ENCODE data around the gene HSPB1.
"Not testable (repeated sequence)": the region's sequence is repeated elsewhere in the genome, so short reads cannot be mapped to it uniquely, and the experiment has no call there.

HSPB1 gene

DNA sequence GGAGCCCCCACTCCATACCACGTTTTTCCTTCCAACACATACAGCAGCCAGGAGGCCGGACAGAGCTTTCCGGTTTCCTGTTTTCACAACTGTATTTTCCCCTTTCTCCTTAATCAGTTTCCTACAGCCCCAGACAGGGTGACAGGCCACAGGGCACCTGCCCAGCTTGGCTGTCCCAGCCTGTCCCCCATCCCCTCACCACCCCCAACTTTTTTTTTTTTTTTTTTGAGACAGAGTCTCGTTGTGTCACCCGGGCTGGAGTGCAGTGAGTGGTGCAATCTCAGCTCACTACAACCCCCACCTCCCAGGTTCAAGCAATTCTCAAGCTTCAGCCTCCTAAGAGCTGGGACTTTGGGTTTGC lies 10.3 kb upstream of the HSPB1 start:
- TF ChIP-seq, protein P1, sequence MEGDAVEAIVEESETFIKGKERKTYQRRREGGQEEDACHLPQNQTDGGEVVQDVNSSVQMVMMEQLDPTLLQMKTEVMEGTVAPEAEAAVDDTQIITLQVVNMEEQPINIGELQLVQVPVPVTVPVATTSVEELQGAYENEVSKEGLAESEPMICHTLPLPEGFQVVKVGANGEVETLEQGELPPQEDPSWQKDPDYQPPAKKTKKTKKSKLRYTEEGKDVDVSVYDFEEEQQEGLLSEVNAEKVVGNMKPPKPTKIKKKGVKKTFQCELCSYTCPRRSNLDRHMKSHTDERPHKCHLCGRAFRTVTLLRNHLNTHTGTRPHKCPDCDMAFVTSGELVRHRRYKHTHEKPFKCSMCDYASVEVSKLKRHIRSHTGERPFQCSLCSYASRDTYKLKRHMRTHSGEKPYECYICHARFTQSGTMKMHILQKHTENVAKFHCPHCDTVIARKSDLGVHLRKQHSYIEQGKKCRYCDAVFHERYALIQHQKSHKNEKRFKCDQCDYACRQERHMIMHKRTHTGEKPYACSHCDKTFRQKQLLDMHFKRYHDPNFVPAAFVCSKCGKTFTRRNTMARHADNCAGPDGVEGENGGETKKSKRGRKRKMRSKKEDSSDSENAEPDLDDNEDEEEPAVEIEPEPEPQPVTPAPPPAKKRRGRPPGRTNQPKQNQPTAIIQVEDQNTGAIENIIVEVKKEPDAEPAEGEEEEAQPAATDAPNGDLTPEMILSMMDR (IDR thresholded peaks at IDR 0.05; ENCODE audit: extremely low read depth, missing control alignments): no peak
- DNase-seq (ENCODE audit: low spot score): no peak

DNA sequence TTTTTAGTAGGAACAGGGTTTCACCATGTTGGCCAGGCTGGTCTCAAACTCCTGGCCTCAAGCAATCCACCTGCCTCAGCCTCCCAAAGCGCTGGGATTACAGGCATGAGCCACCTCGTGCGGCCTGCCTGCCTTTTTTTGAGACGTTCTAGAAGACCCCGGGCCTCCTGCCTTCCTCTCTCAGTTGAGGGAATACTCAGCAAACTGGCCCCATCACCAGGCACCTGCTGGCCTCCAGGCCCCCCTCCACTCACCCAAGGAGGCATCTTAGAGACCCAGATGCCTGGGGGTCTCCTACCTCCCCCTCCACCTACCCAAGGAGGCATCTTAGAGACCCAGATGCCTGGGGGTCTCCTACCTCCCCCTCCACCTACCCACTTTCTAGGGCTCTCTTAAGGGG lies 9.6 kb upstream of the HSPB1 start:
- not testable (repeated sequence) for DNase-seq (ENCODE audit: low spot score)

DNA sequence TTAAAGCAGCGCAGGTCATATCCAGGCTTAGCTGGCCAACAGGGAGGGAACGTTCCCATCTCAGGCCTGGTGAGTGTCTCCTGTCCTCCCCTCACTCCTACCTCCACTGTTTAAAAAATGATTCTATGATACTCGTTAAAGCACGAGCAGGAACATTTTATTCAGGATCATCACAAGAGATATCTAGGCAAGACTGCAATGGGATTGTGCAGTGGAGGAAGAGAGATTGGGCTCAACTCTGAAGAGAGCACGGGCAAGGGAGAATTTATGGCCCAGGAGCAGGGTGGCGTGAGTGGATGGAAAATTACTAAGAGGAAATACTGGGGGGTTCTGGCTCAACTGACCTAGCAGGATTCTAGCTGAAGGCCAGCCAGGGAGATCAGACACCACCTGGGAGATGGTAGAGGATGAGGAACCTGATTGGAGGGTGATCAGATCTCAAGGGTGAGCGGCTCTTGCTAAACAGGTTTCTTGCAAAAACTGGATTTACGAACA lies 9.0 kb upstream of the HSPB1 start:
- DNase-seq (ENCODE audit: low spot score): no peak
- TF ChIP-seq, protein P1 (IDR thresholded peaks at IDR 0.05; ENCODE audit: extremely low read depth, missing control alignments): no peak

DNA sequence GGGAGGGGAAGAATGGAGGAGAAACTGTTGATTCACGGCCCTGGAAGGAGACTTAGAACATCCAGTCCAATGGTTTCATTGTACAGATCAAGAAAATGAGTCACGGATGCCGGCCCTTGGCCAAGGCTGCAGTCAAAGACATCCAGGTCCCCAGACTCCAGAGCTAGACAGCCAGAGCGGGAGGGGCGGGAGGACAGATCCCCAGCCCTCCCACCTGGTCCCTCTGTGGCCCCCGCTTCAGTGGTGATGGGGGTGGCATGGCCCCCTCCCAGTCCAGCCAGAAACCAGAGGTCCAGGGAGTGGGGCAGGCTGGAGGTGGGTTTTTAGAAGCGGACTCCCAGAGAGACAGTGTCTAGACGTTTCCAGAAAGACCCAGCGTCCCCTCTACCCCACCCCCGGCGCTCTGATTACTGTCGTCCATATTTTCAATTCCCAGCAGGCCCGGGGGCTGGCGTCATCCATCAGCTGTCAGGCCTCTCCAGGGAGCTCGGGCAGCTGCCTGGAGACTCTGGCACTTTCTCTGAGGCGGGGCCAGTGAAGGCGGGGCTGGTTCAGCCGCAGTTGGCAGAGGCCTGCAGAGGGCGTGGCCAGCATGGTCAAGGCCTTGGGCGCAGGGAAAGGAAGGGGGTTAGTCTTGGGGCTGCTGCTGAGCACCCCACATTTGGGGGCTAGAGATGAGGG lies 8.0 kb upstream of the HSPB1 start:
- no peak for DNase-seq (ENCODE audit: low spot score)
- TF ChIP-seq, protein P1 (IDR thresholded peaks at IDR 0.05; ENCODE audit: extremely low read depth, missing control alignments): no peak

DNA sequence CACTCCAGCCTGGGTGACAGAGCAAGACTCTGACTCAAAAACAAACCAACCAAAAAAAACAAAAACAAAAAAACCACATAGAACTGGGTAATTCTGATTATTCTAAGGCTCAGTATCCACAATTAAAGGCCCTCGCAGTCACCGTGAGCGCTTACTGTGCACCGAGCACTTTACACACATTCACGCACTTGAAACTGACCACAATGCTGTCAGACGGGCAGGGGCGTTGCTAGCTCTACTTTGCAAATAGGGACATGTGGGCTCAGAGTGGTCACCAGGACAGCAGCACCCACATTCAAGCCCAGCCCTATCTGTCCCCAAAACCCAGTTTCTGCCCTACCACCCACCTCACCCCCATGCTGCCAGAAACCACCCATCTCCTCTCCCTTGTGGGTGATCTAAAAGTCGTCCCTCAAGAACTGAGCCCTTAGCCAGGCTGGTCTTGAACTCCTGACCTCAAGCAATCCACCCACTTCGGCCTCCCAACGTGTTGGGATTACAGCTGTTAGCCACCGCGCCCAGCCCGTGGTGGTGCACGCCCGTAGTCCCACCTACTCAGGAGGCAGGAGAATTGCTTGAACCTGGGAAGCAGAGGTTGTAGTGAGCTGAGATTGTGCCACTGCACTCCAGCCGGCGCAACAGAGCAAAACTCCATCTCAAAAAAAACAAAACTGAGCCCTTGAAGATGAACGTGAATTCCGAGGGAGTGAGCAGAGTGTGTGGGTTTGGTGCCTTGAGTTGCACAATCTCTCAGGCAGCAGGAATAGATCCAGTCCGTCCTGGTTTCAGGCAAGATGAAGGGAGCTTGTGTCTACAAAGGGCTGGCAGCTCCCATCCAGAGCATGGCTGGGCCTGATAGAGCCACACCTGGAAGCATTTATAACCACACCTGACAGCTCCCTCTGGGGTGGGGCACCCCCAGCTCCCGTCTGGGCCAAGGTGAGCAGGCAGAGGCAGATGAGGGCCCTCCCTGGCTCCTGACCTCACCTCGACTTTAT lies 5.4 kb upstream of the HSPB1 start:
- DNase-seq (ENCODE audit: low spot score): no peak
- TF ChIP-seq, protein P1 (IDR thresholded peaks at IDR 0.05; ENCODE audit: extremely low read depth, missing control alignments): no peak

DNA sequence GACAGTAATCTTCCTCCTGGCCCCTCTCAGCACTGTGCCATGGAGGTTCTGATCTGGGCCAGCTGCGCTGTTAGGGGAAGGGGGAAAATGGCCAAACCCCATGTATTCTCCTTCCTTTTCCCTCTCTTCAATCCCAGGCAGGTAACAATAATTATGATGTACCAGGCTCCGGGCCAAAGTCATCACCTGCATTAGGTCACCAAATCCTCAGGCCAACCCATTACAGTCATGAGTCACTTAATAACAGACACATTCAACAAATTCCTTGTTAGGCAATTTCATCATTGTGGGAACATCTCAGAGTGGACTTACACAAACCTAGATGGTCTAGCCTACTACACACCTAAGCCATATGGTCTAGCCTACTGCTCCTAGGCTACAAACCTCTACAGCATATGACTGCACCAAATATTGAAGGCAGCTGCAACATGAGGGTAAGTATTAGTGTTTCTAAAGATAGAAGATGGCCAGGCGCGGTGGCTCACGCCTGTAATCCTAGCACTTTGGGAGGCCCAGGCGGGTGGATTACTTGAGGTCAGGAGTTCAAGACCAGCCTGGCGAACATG lies 2.2 kb upstream of the HSPB1 start:
- TF ChIP-seq, protein P1 (IDR thresholded peaks at IDR 0.05; ENCODE audit: extremely low read depth, missing control alignments): no peak
- no peak for DNase-seq (ENCODE audit: low spot score)

DNA sequence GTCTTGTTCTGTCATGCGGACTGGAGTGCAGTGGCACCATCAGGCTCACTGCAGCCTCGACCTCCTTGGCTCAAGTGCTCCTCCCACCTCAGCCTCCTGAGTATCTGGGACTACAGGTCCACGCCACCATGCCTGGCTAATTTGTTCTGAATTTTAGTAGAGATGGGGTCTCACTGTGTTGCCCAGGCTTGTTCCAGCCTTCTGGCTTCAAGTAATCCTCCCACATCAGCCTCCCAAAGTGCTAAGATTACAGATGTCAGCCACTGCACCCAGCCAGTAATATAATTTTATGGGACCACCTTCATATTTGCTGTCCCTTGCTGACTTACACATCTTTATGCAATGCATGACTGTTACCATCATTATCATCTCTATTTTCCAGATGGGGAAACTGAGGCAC lies 1.5 kb upstream of the HSPB1 start:
- no peak for DNase-seq (ENCODE audit: low spot score)
- TF ChIP-seq, protein P1 (IDR thresholded peaks at IDR 0.05; ENCODE audit: extremely low read depth, missing control alignments): no peak
